B cell (primary cell): ENCODE data around the gene NCOA3. TPM values are rescaled to one million over a fixed set of nuclear protein-coding genes. Genes with fewer than 3 reads are reported as not detected.
"Not testable (repeated sequence)": the region's sequence is repeated elsewhere in the genome, so short reads cannot be mapped to it uniquely, and the experiment has no call there.

ENCODE experiments used
- ATAC-seq: fragments of 200-7000 bp; cut with Tn5 transposase; one replicate; pipeline ENCODE4 v1.10.0; 2021; ENCODE audit warnings: low read depth, mild to moderate bottlenecking, moderate number of reproducible peaks, moderate library complexity
- CTCF ChIA-PET: fragments of 350-600 bp; sonication (Branson Sonifier 250); formaldehyde crosslinking; loops from one replicate; lab custom pipeline; 2021; ENCODE audit warnings: antibody characterized with exemption, inconsistent platforms; lab: Charles Lee
- POLR2A ChIA-PET: fragments of 350-600 bp; sonication (Branson Sonifier 250); formaldehyde crosslinking; loops from one replicate; lab custom pipeline; 2021; ENCODE audit warnings: antibody characterized with exemption; lab: Charles Lee
- DNase-seq: peaks from one replicate; pipeline ENCODE4 v3.0.0; 2013
- H2AFZ ChIP-seq: 2 replicates; pipeline ENCODE4 v1.6.1; 2012; ENCODE audit warnings: mild to moderate bottlenecking, low read depth, low read length; ENCODE audit not compliant: insufficient read depth, poor library complexity, severe bottlenecking
- H3K27ac ChIP-seq, 2 donors: 1 replicate in 1 of 2; 2 replicates in 1 of 2; pipeline ENCODE4 v1.5.1; 2012 to 2013; ENCODE audit warnings: low read length in 2 of 2, mild to moderate bottlenecking in 2 of 2, moderate library complexity in 1 of 2
- H3K27me3 ChIP-seq, 4 experiments: fragments of 200-600 bp in 1 of 4; sonication (generic) in 1 of 4; replicated peaks in 1 of 4; 1 replicate in 2 of 4; 2 replicates in 2 of 4; pipeline versions ENCODE4 v1.6.1 to v1.7.0; 2013 to 2016; ENCODE audit warnings: low read length in 3 of 4, mild to moderate bottlenecking in 2 of 4, mixed read lengths in 1 of 4, moderate library complexity in 1 of 4; ENCODE audit not compliant: insufficient read depth in 4 of 4, control insufficient read depth in 3 of 4; ENCODE audit errors: control extremely low read depth in 1 of 4
- H3K36me3 ChIP-seq, 2 experiments: replicated peaks in 1 of 2; 1 replicate in 1 of 2; 2 replicates in 1 of 2; pipeline versions ENCODE4 v1.6.1 to v1.7.1; 2013; ENCODE audit warnings: low read length in 1 of 2; ENCODE audit not compliant: insufficient read depth in 2 of 2, control insufficient read depth in 1 of 2; ENCODE audit errors: control extremely low read depth in 1 of 2, extremely low read depth in 1 of 2
- H3K4me1 ChIP-seq, 2 donors: fragments of 200-600 bp in 1 of 2; sonication (generic) in 1 of 2; 1 replicate in 1 of 2; 2 replicates in 1 of 2; pipeline versions ENCODE4 v1.5.1 to v1.6.1; 2013 to 2017; ENCODE audit warnings: low read length in 2 of 2; ENCODE audit not compliant: control insufficient read depth in 2 of 2, insufficient read depth in 2 of 2
- H3K4me2 ChIP-seq: replicated peaks from 2 replicates; pipeline ENCODE3; 2012; ENCODE audit warnings: mild to moderate bottlenecking, low read depth, low read length; ENCODE audit not compliant: poor library complexity, severe bottlenecking
- H3K4me3 ChIP-seq, 5 experiments: fragments of 200-600 bp in 1 of 5; sonication (generic) in 1 of 5; 1 replicate in 3 of 5; 2 replicates in 2 of 5; pipeline versions ENCODE4 v1.5.1 to v1.7.0; 2011 to 2016; ENCODE audit warnings: low read length in 4 of 5, mild to moderate bottlenecking in 4 of 5, low read depth in 2 of 5, control low read depth in 1 of 5, moderate library complexity in 1 of 5; ENCODE audit not compliant: insufficient read depth in 1 of 5; ENCODE audit errors: control extremely low read depth in 1 of 5, extremely low read depth in 1 of 5
- H3K79me2 ChIP-seq: fragments of 200-600 bp; sonication (generic); one replicate; pipeline ENCODE4 v1.6.0; 2016; ENCODE audit warnings: low read length; ENCODE audit not compliant: control insufficient read depth, insufficient read depth
- H3K9ac ChIP-seq: fragments of 200-600 bp; sonication (generic); 2 replicates; pipeline ENCODE4 v1.6.1; 2017; ENCODE audit warnings: mild to moderate bottlenecking, low read length, moderate library complexity
- H3K9me3 ChIP-seq, 3 donors: one replicate each; pipeline versions ENCODE4 v1.6.1 to v1.7.1; 2013; ENCODE audit warnings: low read length in 2 of 3; ENCODE audit not compliant: control insufficient read depth in 2 of 3, insufficient read depth in 1 of 3; ENCODE audit errors: control extremely low read depth in 1 of 3
- H4K20me1 ChIP-seq: 2 replicates; pipeline ENCODE4 v1.6.0; 2012; ENCODE audit warnings: mild to moderate bottlenecking, low read length; ENCODE audit not compliant: insufficient read depth, control insufficient read depth, poor library complexity, severe bottlenecking
- H3K27ac Mint-ChIP-seq: one replicate; pipeline ENCODE4 v1.8.0; 2021; ENCODE audit warnings: mixed read lengths
- H3K27me3 Mint-ChIP-seq: one replicate; pipeline ENCODE4 v1.8.0; 2021; ENCODE audit warnings: mixed read lengths
- H3K4me1 Mint-ChIP-seq: one replicate; pipeline ENCODE4 v1.8.0; 2021; ENCODE audit warnings: mixed read lengths
- H3K4me3 Mint-ChIP-seq: one replicate; pipeline ENCODE4 v1.8.0; 2021; ENCODE audit warnings: mixed read lengths
- H3K9me3 Mint-ChIP-seq: one replicate; pipeline ENCODE4 v1.8.0; 2022; ENCODE audit warnings: mixed read lengths; ENCODE audit not compliant: insufficient read depth
- EZH2 ChIP-seq: IDR thresholded peaks from 2 replicates; pipeline ENCODE4 v1.6.1; 2012; ENCODE audit warnings: borderline replicate concordance, low read depth, mild to moderate bottlenecking, moderate library complexity, low read length; ENCODE audit not compliant: insufficient read depth, poor library complexity, severe bottlenecking
- WGBS: methylation state at CpG from one replicate; pipeline ENCODE4 v1.1.5; 2013; ENCODE audit warnings: missing lambda C conversion rate; ENCODE audit not compliant: insufficient coverage; 5-methylcytosine and 5-hydroxymethylcytosine counted together
- intact Hi-C: fragments of 100-400 bp; cut with micrococcal nuclease; formaldehyde crosslinking; loops from one replicate; pipeline ENCODE4 v1.10.0; 2022
- polyA plus RNA-seq: library from polyadenylated mRNA; depleted of rRNA; stranded (reverse); fragments of >200 nt; gene quantifications from 2 replicates; pipeline ENCODE4 v1.2.3, GENCODE V29; 2012
- total RNA-seq, 2 donors: library from RNA; stranded (reverse); fragments of 120-200 nt in 1 of 2; gene quantifications; 1 replicate in 1 of 2; 2 replicates in 1 of 2; pipeline versions ENCODE4 v1.2.3 to v1.2.4, GENCODE V29; 2013 to 2022
- TF ChIP-seq, protein P1 (sequence below): fragments of 200-600 bp; IDR thresholded peaks from one replicate; pipeline ENCODE4 v1.8.0; 2022; ENCODE audit warnings: antibody characterized with exemption, mild to moderate bottlenecking

NCOA3 gene
- total and polyA plus RNA-seq, 2 donors (not counting 1 experiment from before 2014, with no cell fraction given), result 54.0 to 309 TPM

DNA sequence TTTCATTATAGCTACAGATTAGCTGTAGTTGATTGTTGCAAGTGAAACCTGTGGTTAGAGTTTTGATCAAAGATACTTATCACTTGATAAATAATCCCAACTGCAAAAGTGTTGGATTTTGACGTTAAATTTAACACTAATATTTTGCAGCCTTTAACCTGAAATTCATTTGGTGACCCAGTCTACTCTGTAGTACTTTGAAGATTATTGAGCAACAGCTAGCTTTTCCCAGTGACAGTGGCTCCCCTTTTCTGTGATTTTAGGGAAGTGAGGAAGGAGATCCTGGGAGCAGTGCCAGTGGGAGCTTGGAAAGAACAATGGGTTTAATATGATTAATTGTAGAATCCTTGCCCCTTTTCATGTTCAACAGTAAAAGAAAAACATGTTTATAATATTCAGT, 76.9 kb downstream of the NCOA3 start:
- Mint-ChIP-seq H3K27me3 (no peaks in the 10 kb centered on the region), H3K27ac (no peak overlapping the region), H3K4me1 (peaks cover 82% of the 10 kb centered on the region), H3K4me3 (no peak overlapping the region), H3K9me3 (no peaks in the 10 kb centered on the region)
- no CpG with 5 or more reads among the region's 1 CpG for WGBS
- Histone ChIP-seq H3K79me2 (peaks cover 99% of the 10 kb centered on the region), H3K4me2 (no peak overlapping the region), H3K36me3 (peaks cover 1 to 32% of the 10 kb centered on the region in 2 experiments), H3K9me3 (no peaks in the 10 kb centered on the region), H3K4me1 (peaks cover 62 to 75% of the 10 kb centered on the region in 2 donors), H3K4me3 (no peak overlapping the region), H4K20me1 (peaks cover 70% of the 10 kb centered on the region), H3K27me3 (no peaks in the 10 kb centered on the region), H2AFZ (no peak overlapping the region), H3K9ac (no peak overlapping the region), H3K27ac (peak overlapping the region in 1 of 2 donors; percentile 53)
- ChIA-PET POLR2A (interaction anchor here (0.6 kb wide), 2 partner anchors 57 to 63 kb away, joined by 3 to 8 read pairs; no protein-coding TSS in a partner anchor), CTCF (interaction anchor here (0.6 to 2.2 kb wide), 2 partner anchors 11 to 195 kb away, joined by 3 to 11 read pairs; no protein-coding TSS in a partner anchor)
- TF ChIP-seq, protein P1, sequence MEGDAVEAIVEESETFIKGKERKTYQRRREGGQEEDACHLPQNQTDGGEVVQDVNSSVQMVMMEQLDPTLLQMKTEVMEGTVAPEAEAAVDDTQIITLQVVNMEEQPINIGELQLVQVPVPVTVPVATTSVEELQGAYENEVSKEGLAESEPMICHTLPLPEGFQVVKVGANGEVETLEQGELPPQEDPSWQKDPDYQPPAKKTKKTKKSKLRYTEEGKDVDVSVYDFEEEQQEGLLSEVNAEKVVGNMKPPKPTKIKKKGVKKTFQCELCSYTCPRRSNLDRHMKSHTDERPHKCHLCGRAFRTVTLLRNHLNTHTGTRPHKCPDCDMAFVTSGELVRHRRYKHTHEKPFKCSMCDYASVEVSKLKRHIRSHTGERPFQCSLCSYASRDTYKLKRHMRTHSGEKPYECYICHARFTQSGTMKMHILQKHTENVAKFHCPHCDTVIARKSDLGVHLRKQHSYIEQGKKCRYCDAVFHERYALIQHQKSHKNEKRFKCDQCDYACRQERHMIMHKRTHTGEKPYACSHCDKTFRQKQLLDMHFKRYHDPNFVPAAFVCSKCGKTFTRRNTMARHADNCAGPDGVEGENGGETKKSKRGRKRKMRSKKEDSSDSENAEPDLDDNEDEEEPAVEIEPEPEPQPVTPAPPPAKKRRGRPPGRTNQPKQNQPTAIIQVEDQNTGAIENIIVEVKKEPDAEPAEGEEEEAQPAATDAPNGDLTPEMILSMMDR, result no peak
- no peak for TF ChIP-seq EZH2
- no peak for ATAC-seq
- intact Hi-C loops, result loop anchor here (5.0 kb wide), 3 partner anchors 34 to 161 kb away; no protein-coding TSS in a partner anchor
- no peak for DNase-seq

DNA sequence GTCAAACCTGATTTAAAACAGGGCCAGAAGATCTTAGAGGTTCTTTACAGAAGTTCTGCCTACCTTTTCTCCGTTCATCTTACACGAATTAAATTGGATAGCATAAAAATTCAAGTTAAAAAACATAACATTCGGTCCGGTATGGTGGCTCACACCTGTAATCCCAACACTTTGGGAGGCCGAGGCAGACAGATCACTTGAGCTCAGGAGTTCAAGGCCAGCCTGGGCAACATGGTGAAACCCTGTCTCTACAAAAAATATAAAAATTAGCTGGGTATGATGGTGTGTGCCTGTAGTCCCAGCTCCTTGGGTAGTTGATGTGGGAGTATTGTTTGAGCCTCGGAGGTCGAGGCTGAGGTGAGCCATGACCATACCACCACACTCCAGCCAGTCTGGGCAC, 79.0 kb downstream of the NCOA3 start:
- POLR2A ChIA-PET, H3K27me3 ChIP-seq, ATAC-seq, intact Hi-C loops, H3K9ac ChIP-seq, H3K27me3 Mint-ChIP-seq, H2AFZ ChIP-seq, H3K4me3 ChIP-seq, H3K9me3 Mint-ChIP-seq, DNase-seq, H3K27ac Mint-ChIP-seq, H3K9me3 ChIP-seq: not testable (repeated sequence)
- CTCF ChIA-PET, result interaction anchor here (0.6 kb wide), 1 partner anchor 20 kb away, joined by 3 read pairs; no protein-coding TSS in a partner anchor
- peak overlapping the region; percentile 18 for H3K4me2 ChIP-seq
- peaks cover 69% of the 10 kb centered on the region for H4K20me1 ChIP-seq
- WGBS, result 100% methylated on average over 2 of the region's 7 CpGs
- peaks cover 3 to 45% of the 10 kb centered on the region in 2 experiments for H3K36me3 ChIP-seq
- Mint-ChIP-seq H3K4me1 (peaks cover 79% of the 10 kb centered on the region), H3K4me3 (peak overlapping the region; percentile 18)
- peaks cover 50 to 62% of the 10 kb centered on the region in 2 donors for H3K4me1 ChIP-seq
- peak overlapping the region in 1 of 2 donors; percentile 35 for H3K27ac ChIP-seq
- peaks cover 99% of the 10 kb centered on the region for H3K79me2 ChIP-seq
